HepG2 (cell line): ENCODE results near the gene ZFR2. TPM values are rescaled to one million over a fixed set of nuclear protein-coding genes. Genes with fewer than 3 reads are reported as not detected.
A peak's percentile ranks its signal among the peaks of the same experiment; 100 is the strongest.

Source experiments
- ARID4A ChIP-seq: sonication (generic); formaldehyde crosslinking; IDR thresholded peaks from 2 replicates; pipeline ENCODE4 v1.5.0; 2020; ENCODE audit warnings: mild to moderate bottlenecking, missing genetic modification reagents, borderline replicate concordance
- ATF2 ChIP-seq: sonication (generic); formaldehyde crosslinking; IDR thresholded peaks from 2 replicates; pipeline ENCODE4 v1.4.0; 2020; ENCODE audit warnings: missing genetic modification reagents
- HOXD1 ChIP-seq: sonication (generic); formaldehyde crosslinking; IDR thresholded peaks from 2 replicates; pipeline ENCODE4 v1.5.0; 2020; ENCODE audit warnings: missing genetic modification reagents
- MAZ ChIP-seq, 2 experiments: sonication (generic) in 1 of 2; formaldehyde crosslinking in 1 of 2; IDR thresholded peaks; 2 replicates each; pipeline versions ENCODE4 v1.5.0 to v1.6.1; 2012 to 2020; ENCODE audit warnings: low read depth in 2 of 2, mild to moderate bottlenecking in 2 of 2, borderline replicate concordance in 1 of 2, improper control_type of control experiment in 1 of 2, low read length in 1 of 2, missing genetic modification reagents in 1 of 2, moderate library complexity in 1 of 2
- NFE2 ChIP-seq: sonication (generic); formaldehyde crosslinking; IDR thresholded peaks from 2 replicates; pipeline ENCODE4 v1.4.0; 2020; ENCODE audit warnings: missing genetic modification reagents
- SP1 ChIP-seq, 2 experiments: fragments of 450-650 bp in 1 of 2; sonication (generic) in 1 of 2; formaldehyde crosslinking in 1 of 2; IDR thresholded peaks; 2 replicates each; pipeline versions ENCODE4 v1.4.0 to v1.6.1; 2016 to 2020; ENCODE audit warnings: missing genetic modification reagents in 1 of 2
- THAP7 ChIP-seq: sonication (generic); formaldehyde crosslinking; IDR thresholded peaks from 2 replicates; pipeline ENCODE4 v1.8.1; 2023; ENCODE audit warnings: mild to moderate bottlenecking, missing genetic modification reagents
- ZNF501 ChIP-seq: sonication (generic); formaldehyde crosslinking; IDR thresholded peaks from 2 replicates; pipeline ENCODE4 v1.5.1; 2020; ENCODE audit warnings: mild to moderate bottlenecking, moderate library complexity, missing genetic modification reagents
- polyA plus RNA-seq, 8 experiments: library from polyadenylated mRNA; depleted of rRNA in 3 of 8; stranded (reverse) in 7 of 8; unstranded in 1 of 8; fragments of >200 nt; fragmentation: Illumina TruSeq in 4 of 8; extraction: Trizol in 4 of 8; gene quantifications; 2 replicates each; pipeline versions ENCODE4 v1.2.1 to v1.2.3, GENCODE V29; 2011 to 2016; ENCODE audit warnings: low read depth in 4 of 8, missing spikeins in 1 of 8, mixed read lengths in 1 of 8; ENCODE audit not compliant: insufficient read depth in 1 of 8
- total RNA-seq, 5 experiments: library from RNA; depleted of rRNA; stranded (reverse); fragments of >200 nt; fragmentation: Illumina TruSeq; extraction: Trizol; gene quantifications; 2 replicates each; pipeline ENCODE4 v1.2.3, GENCODE V29; 2016; ENCODE audit warnings: low read depth in 1 of 5

The ZFR2 gene
- total and polyA plus RNA-seq, 2 of the 13 experiments (the other 11 are each of a cell fraction or from before 2014, with no cell fraction given): 0.37 to 0.69 TPM

GRCh38 chr19:3821857-3822364 is 46.9 kb downstream of the ZFR2 start (continued):
- peak; percentile 16; the same call in 1 of the 2 replicates for TF ChIP-seq ARID4A
- TF ChIP-seq ZNF501 (CRISPR knock-in tag): 0 out of 2 replicates have a peak, but pooled peaks have one; percentile 34
- TF ChIP-seq HOXD1 (CRISPR knock-in tag): no peak
- TF ChIP-seq SP1 (IDR thresholded peaks at IDR 0.05): no peak
- peak; percentile 67 for TF ChIP-seq SP1 (CRISPR knock-in tag; IDR thresholded peaks at IDR 0.05)
- TF ChIP-seq NFE2 (CRISPR knock-in tag): no peak
- no peak for TF ChIP-seq MAZ (IDR thresholded peaks at IDR 0.05; ENCODE audit: borderline replicate concordance, low read depth, low read length)
- peak; percentile 35; the same call in 1 of the 2 replicates for TF ChIP-seq MAZ (CRISPR knock-in tag; IDR thresholded peaks at IDR 0.05; ENCODE audit: low read depth)
- no peak for TF ChIP-seq ATF2 (CRISPR knock-in tag)
- TF ChIP-seq THAP7 (CRISPR knock-in tag): no peak
